Sigmoid colon (tissue), 7 donors: ENCODE results near the gene LMBR1. TPM values are rescaled to one million over a fixed set of nuclear protein-coding genes. Genes with fewer than 3 reads are reported as not detected.

Source experiments
- DNase-seq: peaks from one replicate; pipeline ENCODE4 v3.0.0-alpha.2; 2019
- H3K27ac ChIP-seq, 4 donors: fragments of 200-600 bp; sonication (generic); one replicate each; pipeline ENCODE4 v1.5.1; 2016 to 2019; ENCODE audit warnings: mild to moderate bottlenecking in 1 of 4
- H3K27me3 ChIP-seq, 3 donors: fragments of 200-600 bp; sonication (generic); one replicate each; pipeline ENCODE4 v1.5.1; 2019; ENCODE audit warnings: mild to moderate bottlenecking in 1 of 3
- H3K36me3 ChIP-seq, 4 donors: fragments of 200-600 bp; sonication (generic); one replicate each; pipeline ENCODE4 v1.5.1; 2016 to 2019
- H3K4me1 ChIP-seq, 4 donors: fragments of 200-600 bp; sonication (generic); one replicate each; pipeline ENCODE4 v1.5.1; 2017 to 2019
- H3K4me3 ChIP-seq, 4 donors: fragments of 200-600 bp; sonication (generic); one replicate each; pipeline ENCODE4 v1.5.1; 2017 to 2019; ENCODE audit warnings: mild to moderate bottlenecking in 2 of 4, moderate library complexity in 1 of 4
- H3K9me3 ChIP-seq, 4 donors: fragments of 200-600 bp in 3 of 4; sonication (generic) in 3 of 4; one replicate each; pipeline versions ENCODE4 v1.5.1 to v1.6.1; 2013 to 2019
- EP300 ChIP-seq, 4 donors: sonication (generic); formaldehyde crosslinking; IDR thresholded peaks; one replicate each; pipeline ENCODE4 v1.6.1; 2017; ENCODE audit warnings: antibody characterized with exemption in 4 of 4
- POLR2A ChIP-seq, 2 donors: fragments of 450-650 bp; IDR thresholded peaks; one replicate each; pipeline ENCODE4 v1.6.1; 2016; ENCODE audit warnings: antibody characterized with exemption in 2 of 2, mild to moderate bottlenecking in 2 of 2, moderate library complexity in 2 of 2
- POLR2AphosphoS5 ChIP-seq, 4 donors: sonication (generic); formaldehyde crosslinking; IDR thresholded peaks; one replicate each; pipeline ENCODE4 v1.6.1; 2017; ENCODE audit warnings: antibody characterized with exemption in 4 of 4
- WGBS, 2 donors: extraction: QIAGEN DNeasy Blood & Tissue Kit; methylation state at CpG; one replicate each; pipeline ENCODE4 v1.1.7; 2013; 5-methylcytosine and 5-hydroxymethylcytosine counted together
- intact Hi-C: fragments of 100-400 bp; cut with DNase I; formaldehyde crosslinking; loops from one replicate; pipeline ENCODE4 v1.15.1; 2023
- polyA plus RNA-seq, 3 donors: library from polyadenylated mRNA; stranded (reverse); fragments of 200-250 nt; gene quantifications; one replicate each; pipeline ENCODE4 v1.2.3, GENCODE V29; 2013
- total RNA-seq, 4 donors: library from RNA; depleted of rRNA; stranded (reverse); fragments of >200 nt; gene quantifications; one replicate each; pipeline ENCODE4 v1.1.0, GENCODE V29; 2016
- TF ChIP-seq, protein P1 (sequence below), 4 experiments: fragments of 450-650 bp in 3 of 4; fragments of 200-600 bp in 1 of 4; IDR thresholded peaks; one replicate each; pipeline ENCODE4 v1.5.1; 2016 to 2019; ENCODE audit warnings: antibody characterized with exemption in 4 of 4, mild to moderate bottlenecking in 3 of 4, moderate library complexity in 2 of 4
- donor health status: healthy with polysubstance abuse.
- donor health status: Bipolar disorder and iron deficiency.
- donor health status: healthy.

LMBR1 gene
- total and polyA plus RNA-seq, 7 donors = 2.5 to 60.9 (median 43.9) TPM

DNA sequence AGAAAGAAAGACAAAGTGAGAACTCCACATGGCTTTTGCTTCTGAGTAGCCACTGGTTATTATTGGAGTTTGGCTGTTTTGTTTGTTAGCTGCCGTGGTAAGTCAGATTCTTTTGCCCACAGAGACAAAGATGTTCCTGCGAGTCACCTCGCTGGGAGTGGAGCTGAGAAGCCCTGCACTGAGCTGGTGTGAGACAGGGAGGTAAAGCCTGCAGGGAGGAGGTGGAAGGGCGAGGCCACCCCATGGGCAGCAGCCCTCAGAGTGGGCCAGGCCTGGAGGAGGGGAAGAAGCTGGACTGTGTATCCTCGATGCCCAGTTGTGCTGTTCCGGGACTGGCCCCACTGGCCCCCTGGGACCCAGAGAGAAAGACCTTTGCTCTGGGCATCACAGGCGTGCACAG is 42.3 kb upstream of the LMBR1 start:
- no peak overlapping the region for H3K27ac ChIP-seq
- peaks cover 0 to 13% (median 4%) of the 10 kb centered on the region in 3 donors for H3K27me3 ChIP-seq
- no peak for DNase-seq
- no peak overlapping the region for H3K4me3 ChIP-seq
- no peaks in the 10 kb centered on the region for H3K4me1 ChIP-seq
- intact Hi-C loops = no loop called here
- 91 to 93% methylated on average over 7 of the region's 7 CpGs for WGBS, 2 donors
- H3K36me3 ChIP-seq = no peaks in the 10 kb centered on the region
- TF ChIP-seq, protein P1, sequence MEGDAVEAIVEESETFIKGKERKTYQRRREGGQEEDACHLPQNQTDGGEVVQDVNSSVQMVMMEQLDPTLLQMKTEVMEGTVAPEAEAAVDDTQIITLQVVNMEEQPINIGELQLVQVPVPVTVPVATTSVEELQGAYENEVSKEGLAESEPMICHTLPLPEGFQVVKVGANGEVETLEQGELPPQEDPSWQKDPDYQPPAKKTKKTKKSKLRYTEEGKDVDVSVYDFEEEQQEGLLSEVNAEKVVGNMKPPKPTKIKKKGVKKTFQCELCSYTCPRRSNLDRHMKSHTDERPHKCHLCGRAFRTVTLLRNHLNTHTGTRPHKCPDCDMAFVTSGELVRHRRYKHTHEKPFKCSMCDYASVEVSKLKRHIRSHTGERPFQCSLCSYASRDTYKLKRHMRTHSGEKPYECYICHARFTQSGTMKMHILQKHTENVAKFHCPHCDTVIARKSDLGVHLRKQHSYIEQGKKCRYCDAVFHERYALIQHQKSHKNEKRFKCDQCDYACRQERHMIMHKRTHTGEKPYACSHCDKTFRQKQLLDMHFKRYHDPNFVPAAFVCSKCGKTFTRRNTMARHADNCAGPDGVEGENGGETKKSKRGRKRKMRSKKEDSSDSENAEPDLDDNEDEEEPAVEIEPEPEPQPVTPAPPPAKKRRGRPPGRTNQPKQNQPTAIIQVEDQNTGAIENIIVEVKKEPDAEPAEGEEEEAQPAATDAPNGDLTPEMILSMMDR (IDR thresholded peaks at IDR 0.05) = no peak
- no peak for TF ChIP-seq POLR2A (IDR thresholded peaks at IDR 0.05)
- no peak for TF ChIP-seq POLR2AphosphoS5 (IDR thresholded peaks at IDR 0.05)
- no peak for TF ChIP-seq EP300 (IDR thresholded peaks at IDR 0.05)
- H3K9me3 ChIP-seq = no peaks in the 10 kb centered on the region

GRCh38 chr7:156932006-156932405 is 39.0 kb upstream of the LMBR1 start:
- DNase-seq = no peak
- H3K27ac ChIP-seq = no peak overlapping the region
- H3K4me1 ChIP-seq = no peaks in the 10 kb centered on the region
- intact Hi-C loops = no loop called here
- H3K4me3 ChIP-seq = no peak overlapping the region
- no peaks in the 10 kb centered on the region for H3K9me3 ChIP-seq
- 4 to 13% methylated on average over 7 of the region's 7 CpGs for WGBS, 2 donors
- peaks cover 0 to 25% (median 12%) of the 10 kb centered on the region in 3 donors for H3K27me3 ChIP-seq
- TF ChIP-seq EP300 (IDR thresholded peaks at IDR 0.05) (no peak), POLR2AphosphoS5 (IDR thresholded peaks at IDR 0.05) (no peak), POLR2A (IDR thresholded peaks at IDR 0.05) (no peak)
- TF ChIP-seq, protein P1 (IDR thresholded peaks at IDR 0.05) = no peak
- no peaks in the 10 kb centered on the region for H3K36me3 ChIP-seq

DNA sequence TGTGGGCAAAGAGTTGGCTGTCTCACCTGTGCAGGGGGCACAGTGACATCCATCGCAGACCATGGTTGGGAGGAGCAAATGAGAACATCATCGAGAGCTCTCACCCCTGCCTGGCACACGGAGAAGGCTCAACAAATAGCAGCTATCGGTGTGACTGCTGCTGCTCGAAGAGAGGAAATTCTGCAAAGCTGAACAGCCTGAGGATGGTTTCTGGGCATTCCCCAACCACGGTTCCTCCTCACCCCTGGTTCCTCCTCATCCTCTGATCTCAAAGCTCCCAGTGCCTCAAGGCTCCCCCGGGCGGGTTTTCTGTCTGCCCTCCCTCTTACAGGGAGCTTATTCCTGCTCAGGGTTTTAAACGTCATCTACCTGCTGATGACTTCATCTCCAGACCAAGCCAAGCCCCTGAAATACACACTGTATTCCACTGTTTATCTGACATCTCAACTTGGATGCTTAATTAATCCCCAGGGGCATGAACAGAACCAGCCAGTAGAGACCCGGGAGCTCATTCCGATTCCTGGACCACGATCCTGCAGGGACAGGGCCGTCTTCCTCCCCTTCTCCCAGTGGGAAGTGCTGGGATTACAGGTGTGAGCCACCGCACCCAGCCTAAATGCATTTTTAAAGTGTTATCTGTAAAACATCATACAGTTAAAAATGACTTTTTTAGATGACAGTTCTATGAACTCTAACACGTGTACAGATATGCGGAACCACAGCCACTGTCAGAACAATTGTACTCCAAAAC is 37.0 kb upstream of the LMBR1 start:
- Histone ChIP-seq H3K27me3 (peaks cover 0 to 25% (median 12%) of the 10 kb centered on the region in 3 donors), H3K4me1 (no peaks in the 10 kb centered on the region), H3K27ac (no peak overlapping the region), H3K9me3 (no peaks in the 10 kb centered on the region), H3K36me3 (no peaks in the 10 kb centered on the region), H3K4me3 (no peak overlapping the region)
- no peak for DNase-seq
- 69 to 81% methylated on average over 16 of the region's 16 CpGs for WGBS, 2 donors
- TF ChIP-seq, protein P1 (IDR thresholded peaks at IDR 0.05) = no peak
- TF ChIP-seq POLR2AphosphoS5 (IDR thresholded peaks at IDR 0.05) = no peak
- no peak for TF ChIP-seq EP300 (IDR thresholded peaks at IDR 0.05)
- TF ChIP-seq POLR2A (IDR thresholded peaks at IDR 0.05) = no peak
- intact Hi-C loops = no loop called here

GRCh38 chr7:156928406-156928747 is 35.4 kb upstream of the LMBR1 start:
- H3K27me3 ChIP-seq = peaks cover 0 to 22% (median 12%) of the 10 kb centered on the region in 3 donors
- H3K4me1 ChIP-seq = no peaks in the 10 kb centered on the region
- TF ChIP-seq POLR2AphosphoS5 (IDR thresholded peaks at IDR 0.05) (no peak), POLR2A (IDR thresholded peaks at IDR 0.05) (no peak), EP300 (IDR thresholded peaks at IDR 0.05) (no peak)
- TF ChIP-seq, protein P1 (IDR thresholded peaks at IDR 0.05) = no peak
- no peaks in the 10 kb centered on the region for H3K9me3 ChIP-seq
- no peak overlapping the region for H3K4me3 ChIP-seq
- intact Hi-C loops = no loop called here
- no peak overlapping the region for H3K27ac ChIP-seq
- no peak for DNase-seq
- H3K36me3 ChIP-seq = no peaks in the 10 kb centered on the region
- 13 to 30% methylated on average over 5 of the region's 5 CpGs for WGBS, 2 donors
